ENCODE data around the gene MYO5B. TPM values are rescaled to one million over a fixed set of nuclear protein-coding genes. Genes with fewer than 3 reads are reported as not detected.

Gene MYO5B
- total RNA-seq, 1 donor from 2014 or later: 0.21 TPM

GRCh38 chr18:49988733-49989132 is 206.2 kb downstream of the MYO5B start:
- Histone ChIP-seq H3K9me3 (no peaks in the 10 kb centered on the region), H3K4me3 (no peak overlapping the region), H3K27me3 (no peaks in the 10 kb centered on the region), H3K4me1 (no peaks in the 10 kb centered on the region), H3K27ac (no peak overlapping the region), H3K36me3 (no peaks in the 10 kb centered on the region)
- DNase-seq (ENCODE audit: low spot score in 2 of 2): no peak
- intact Hi-C loops (cut with DNase I): no loop called here
- TF ChIP-seq CTCF (IDR thresholded peaks at IDR 0.05): no peak

- Histone ChIP-seq H3K27me3 (no peaks in the 10 kb centered on the region), H3K4me1 (no peaks in the 10 kb centered on the region), H3K4me3 (no peak overlapping the region), H3K36me3 (no peaks in the 10 kb centered on the region), H3K9me3 (no peaks in the 10 kb centered on the region), H3K27ac (no peak overlapping the region)
- intact Hi-C loops (cut with DNase I): no loop called here
- no peak for DNase-seq (ENCODE audit: low spot score in 2 of 2)
- TF ChIP-seq CTCF (IDR thresholded peaks at IDR 0.05): no peak
Measured at GRCh38 chr18:49988101-49988500, 206.8 kb downstream of the MYO5B start.

- Histone ChIP-seq H3K4me1 (no peaks in the 10 kb centered on the region), H3K4me3 (no peak overlapping the region), H3K27me3 (no peaks in the 10 kb centered on the region), H3K36me3 (no peaks in the 10 kb centered on the region), H3K9me3 (no peaks in the 10 kb centered on the region), H3K27ac (no peak overlapping the region)
- no peak for DNase-seq (ENCODE audit: low spot score in 2 of 2)
- TF ChIP-seq CTCF (IDR thresholded peaks at IDR 0.05): no peak
- intact Hi-C loops (cut with DNase I): no loop called here
Measured at GRCh38 chr18:49985236-49985635, 209.7 kb downstream of the MYO5B start.

- Histone ChIP-seq H3K9me3 (no peaks in the 10 kb centered on the region), H3K27ac (no peak overlapping the region), H3K27me3 (no peaks in the 10 kb centered on the region), H3K36me3 (no peaks in the 10 kb centered on the region), H3K4me1 (no peaks in the 10 kb centered on the region), H3K4me3 (no peak overlapping the region)
- DNase-seq (ENCODE audit: low spot score in 2 of 2): no peak
- intact Hi-C loops (cut with DNase I): no loop called here
- no peak for TF ChIP-seq CTCF (IDR thresholded peaks at IDR 0.05)
Measured at GRCh38 chr18:49980896-49981295, 214.1 kb downstream of the MYO5B start.

GRCh38 chr18:49976795-49977560 is 218.0 kb downstream of the MYO5B start:
- peaks cover 0 to 2% of the 10 kb centered on the region in 2 donors for H3K36me3 ChIP-seq
- intact Hi-C loops (cut with DNase I): no loop called here
- H3K27me3 ChIP-seq: no peaks in the 10 kb centered on the region
- no peak for DNase-seq (ENCODE audit: low spot score in 2 of 2)
- no peak for TF ChIP-seq CTCF (IDR thresholded peaks at IDR 0.05)
- no peaks in the 10 kb centered on the region for H3K9me3 ChIP-seq
- no peak overlapping the region for H3K27ac ChIP-seq
- H3K4me3 ChIP-seq: no peak overlapping the region
- H3K4me1 ChIP-seq: no peaks in the 10 kb centered on the region

Measured in ascending aorta (tissue), 2 donors.